Measurements from ENCODE around the gene GPHB5.

DNA sequence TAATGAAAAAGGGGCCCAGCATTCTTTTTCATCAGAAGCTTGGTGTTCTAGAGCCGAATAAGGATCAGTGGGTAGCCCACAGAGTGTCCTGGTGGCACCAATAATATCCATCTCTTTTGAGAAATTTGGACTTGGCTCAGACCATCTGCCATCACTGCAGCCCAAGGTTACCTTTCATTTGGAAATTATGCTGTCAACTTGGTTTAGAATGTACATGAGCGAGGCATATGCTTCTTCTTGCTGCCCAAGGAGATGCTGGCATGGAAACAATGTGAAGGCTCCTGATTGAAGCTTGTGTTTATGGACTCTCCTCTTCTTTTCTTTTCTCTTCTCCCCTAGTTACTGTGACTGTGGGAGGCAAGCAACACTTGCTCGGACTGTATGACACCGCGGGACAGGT, 50.0 kb downstream of the GPHB5 start:
- TF ChIP-seq POLR2AphosphoS5 (IDR thresholded peaks at IDR 0.05; ENCODE audit: borderline replicate concordance, low read depth, low read length) (no peak), EZH2 (IDR thresholded peaks at IDR 0.05) (no peak)
